Left ventricle myocardium inferior (tissue), 1 donor: Measurements from ENCODE around the gene NCOR2. TPM values are rescaled to one million over a fixed set of nuclear protein-coding genes. Genes with fewer than 3 reads are reported as not detected.

Source experiments
- DNase-seq: peaks from one replicate; pipeline ENCODE4 v3.0.0-alpha.2; 2020
- H3K27ac ChIP-seq: fragments of 200-600 bp; replicated peaks from 2 replicates; pipeline ENCODE4 v1.8.0; 2021
- H3K27me3 ChIP-seq: fragments of 200-600 bp; 2 replicates; pipeline ENCODE4 v1.8.0; 2021; ENCODE audit warnings: low read depth
- H3K36me3 ChIP-seq: fragments of 200-600 bp; 2 replicates; pipeline ENCODE4 v1.8.0; 2021
- H3K4me1 ChIP-seq: fragments of 200-600 bp; 2 replicates; pipeline ENCODE4 v1.8.0; 2021
- H3K4me3 ChIP-seq: fragments of 200-600 bp; 2 replicates; pipeline ENCODE4 v1.8.0; 2021; ENCODE audit warnings: mild to moderate bottlenecking, moderate library complexity
- H3K9me3 ChIP-seq: fragments of 200-600 bp; replicated peaks from 2 replicates; pipeline ENCODE4 v1.8.0; 2021
- intact Hi-C: fragments of 100-400 bp; cut with micrococcal nuclease; formaldehyde crosslinking; loops from one replicate; pipeline ENCODE4 v1.11.0; 2022
- total RNA-seq: library from RNA; stranded (reverse); fragmentation: NEBNext Ultra II Directional; extraction: Animal tissue kit (Norgen Biotek cat#: 25700); gene quantifications from one replicate; pipeline ENCODE4 v1.2.1, GENCODE V29; 2021
- TF ChIP-seq, protein P1 (sequence below): fragments of 200-600 bp; IDR thresholded peaks from 2 replicates; pipeline ENCODE4 v1.8.0; 2021; ENCODE audit warnings: antibody characterized with exemption, mild to moderate bottlenecking, borderline replicate concordance
- donor health status: DM: no; HTN: yes; CAD: no; lungs with severe emphysema.

Gene NCOR2
- total RNA-seq, 1 donor from 2014 or later, result 152 TPM

DNA sequence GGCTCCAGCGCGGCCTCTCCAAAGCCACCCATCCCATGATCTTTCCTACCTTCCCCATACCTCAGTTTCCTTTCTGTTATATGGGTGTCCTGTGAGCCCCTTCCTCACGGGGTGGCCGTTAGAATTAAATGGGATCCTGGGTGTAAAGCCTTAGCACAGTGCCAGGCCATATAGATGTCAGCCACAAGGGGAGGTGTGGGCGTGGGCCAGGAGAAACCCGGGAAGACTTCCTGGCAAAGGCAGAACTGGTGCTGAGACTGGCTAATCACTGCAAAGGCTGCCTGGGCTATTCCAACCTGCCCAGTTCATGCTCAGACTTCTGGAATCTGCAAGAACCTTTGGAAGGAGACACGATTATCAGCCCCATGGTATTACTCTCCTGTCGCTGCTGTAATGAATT lies 11.0 kb upstream of the NCOR2 start:
- no peaks in the 10 kb centered on the region for H3K27me3 ChIP-seq
- no peak overlapping the region for H3K27ac ChIP-seq
- peaks cover 17% of the 10 kb centered on the region for H3K9me3 ChIP-seq
- no peak for DNase-seq
- no peaks in the 10 kb centered on the region for H3K36me3 ChIP-seq
- H3K4me3 ChIP-seq, result no peak overlapping the region
- intact Hi-C loops, result no loop called here
- peaks cover 16% of the 10 kb centered on the region for H3K4me1 ChIP-seq
- TF ChIP-seq, protein P1, sequence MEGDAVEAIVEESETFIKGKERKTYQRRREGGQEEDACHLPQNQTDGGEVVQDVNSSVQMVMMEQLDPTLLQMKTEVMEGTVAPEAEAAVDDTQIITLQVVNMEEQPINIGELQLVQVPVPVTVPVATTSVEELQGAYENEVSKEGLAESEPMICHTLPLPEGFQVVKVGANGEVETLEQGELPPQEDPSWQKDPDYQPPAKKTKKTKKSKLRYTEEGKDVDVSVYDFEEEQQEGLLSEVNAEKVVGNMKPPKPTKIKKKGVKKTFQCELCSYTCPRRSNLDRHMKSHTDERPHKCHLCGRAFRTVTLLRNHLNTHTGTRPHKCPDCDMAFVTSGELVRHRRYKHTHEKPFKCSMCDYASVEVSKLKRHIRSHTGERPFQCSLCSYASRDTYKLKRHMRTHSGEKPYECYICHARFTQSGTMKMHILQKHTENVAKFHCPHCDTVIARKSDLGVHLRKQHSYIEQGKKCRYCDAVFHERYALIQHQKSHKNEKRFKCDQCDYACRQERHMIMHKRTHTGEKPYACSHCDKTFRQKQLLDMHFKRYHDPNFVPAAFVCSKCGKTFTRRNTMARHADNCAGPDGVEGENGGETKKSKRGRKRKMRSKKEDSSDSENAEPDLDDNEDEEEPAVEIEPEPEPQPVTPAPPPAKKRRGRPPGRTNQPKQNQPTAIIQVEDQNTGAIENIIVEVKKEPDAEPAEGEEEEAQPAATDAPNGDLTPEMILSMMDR, result no peak

DNA sequence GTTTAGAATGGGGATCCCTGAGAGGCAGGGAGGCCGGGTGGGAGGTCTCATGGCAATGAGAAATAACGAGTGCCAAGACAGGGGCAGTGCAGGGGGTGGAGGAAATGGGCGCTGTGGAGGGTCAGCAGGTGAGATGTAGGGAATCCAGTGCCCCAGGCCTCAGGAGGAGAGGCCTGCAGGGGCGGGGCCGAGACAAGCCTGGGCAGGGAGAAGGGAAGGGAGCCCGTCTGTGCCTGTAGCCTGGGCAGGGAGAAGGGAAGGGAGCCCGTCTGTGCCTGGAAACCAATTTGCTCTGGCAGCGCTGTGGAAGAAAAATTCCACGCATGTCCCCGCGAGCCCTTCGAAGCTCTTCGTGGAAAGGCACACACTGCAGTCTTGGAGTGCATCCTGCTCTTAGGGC lies 10.6 kb upstream of the NCOR2 start:
- peaks cover 16% of the 10 kb centered on the region for H3K4me1 ChIP-seq
- no peaks in the 10 kb centered on the region for H3K27me3 ChIP-seq
- H3K27ac ChIP-seq, result no peak overlapping the region
- H3K4me3 ChIP-seq, result no peak overlapping the region
- intact Hi-C loops, result no loop called here
- DNase-seq, result no peak
- TF ChIP-seq, protein P1, result no peak
- peaks cover 17% of the 10 kb centered on the region for H3K9me3 ChIP-seq
- no peaks in the 10 kb centered on the region for H3K36me3 ChIP-seq

GRCh38 chr12:124577374-124577773 lies 10.0 kb upstream of the NCOR2 start:
- no peaks in the 10 kb centered on the region for H3K36me3 ChIP-seq
- no peak overlapping the region for H3K27ac ChIP-seq
- TF ChIP-seq, protein P1, result no peak
- no peak for DNase-seq
- no peaks in the 10 kb centered on the region for H3K27me3 ChIP-seq
- H3K4me1 ChIP-seq, result peaks cover 11% of the 10 kb centered on the region
- H3K9me3 ChIP-seq, result peaks cover 17% of the 10 kb centered on the region
- intact Hi-C loops, result no loop called here
- no peak overlapping the region for H3K4me3 ChIP-seq

GRCh38 chr12:124576061-124576650 lies 8.7 kb upstream of the NCOR2 start:
- Histone ChIP-seq H3K4me1 (no peaks in the 10 kb centered on the region), H3K36me3 (no peaks in the 10 kb centered on the region), H3K27me3 (no peaks in the 10 kb centered on the region), H3K9me3 (peaks cover 17% of the 10 kb centered on the region), H3K4me3 (no peak overlapping the region), H3K27ac (no peak overlapping the region)
- intact Hi-C loops, result no loop called here
- TF ChIP-seq, protein P1, result no peak
- DNase-seq, result no peak

DNA sequence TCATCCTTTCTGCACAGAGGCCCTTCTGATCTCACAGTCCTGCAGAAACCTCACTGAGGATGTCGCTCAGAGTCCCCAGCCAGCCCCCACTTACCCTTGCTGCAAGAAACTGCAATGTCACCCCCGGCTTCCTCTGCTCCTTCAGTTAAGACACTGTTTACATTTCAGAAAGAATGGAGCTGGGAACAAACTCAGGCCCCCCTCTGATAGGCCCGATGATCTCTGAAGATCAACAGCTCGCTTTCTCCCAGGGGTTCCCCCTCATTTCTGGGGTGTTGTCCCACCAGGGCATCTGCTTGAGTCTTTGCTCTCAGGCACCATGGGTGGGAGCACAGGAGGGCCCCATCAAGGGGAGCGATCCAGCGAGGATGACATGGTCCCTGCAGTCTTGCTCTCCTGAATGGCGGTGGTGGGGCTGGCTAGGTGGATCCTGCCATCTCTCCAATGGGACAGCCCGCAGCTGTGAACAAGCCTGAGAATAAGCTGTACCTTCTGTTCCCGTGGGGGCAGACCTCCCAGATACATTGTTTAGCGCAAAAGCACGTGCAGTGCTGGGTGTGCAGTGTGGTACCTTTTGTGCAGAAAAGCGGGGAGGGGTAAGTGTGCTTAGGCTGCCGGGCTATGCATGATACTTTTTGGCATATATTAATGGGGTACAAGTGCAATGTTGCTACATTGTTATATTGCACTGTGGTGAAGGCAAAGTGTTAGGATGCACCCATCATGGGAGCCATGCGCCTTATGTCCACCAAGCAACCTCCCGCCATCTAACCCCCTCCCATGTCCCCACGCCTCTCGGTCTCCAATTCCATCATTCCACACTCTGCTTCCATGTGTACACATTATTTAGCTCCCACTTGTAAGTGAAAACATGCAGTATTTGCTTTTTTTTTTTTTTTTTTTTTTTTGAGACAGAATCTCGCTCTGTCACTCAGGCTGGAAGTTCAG lies 6.7 kb upstream of the NCOR2 start:
- H3K4me3 ChIP-seq, result no peak overlapping the region
- no peaks in the 10 kb centered on the region for H3K27me3 ChIP-seq
- peaks cover 4% of the 10 kb centered on the region for H3K4me1 ChIP-seq
- no peak for DNase-seq
- TF ChIP-seq, protein P1, result no peak
- no peak overlapping the region for H3K27ac ChIP-seq
- intact Hi-C loops, result no loop called here
- H3K36me3 ChIP-seq, result no peaks in the 10 kb centered on the region
- H3K9me3 ChIP-seq, result peaks cover 9% of the 10 kb centered on the region
